Neural cell (in vitro differentiated cells): ENCODE data around the gene VSTM2B.

ENCODE experiments used
- CTCF ChIP-seq: fragments of 450-650 bp; IDR thresholded peaks from 2 replicates; pipeline ENCODE4 v1.5.1; 2014; ENCODE audit warnings: antibody characterized with exemption, mild to moderate bottlenecking, moderate library complexity; ENCODE audit not compliant: poor library complexity, severe bottlenecking
- EP300 ChIP-seq: fragments of 450-650 bp; conservative IDR thresholded peaks from 2 replicates; pipeline ENCODE4 v1.6.1; 2014; ENCODE audit warnings: antibody characterized with exemption, mild to moderate bottlenecking, moderate library complexity; ENCODE audit not compliant: poor library complexity, severe bottlenecking
- EZH2 ChIP-seq: fragments of 200-600, 300-800 bp; shearing (Covaris generic), sonication (generic); IDR thresholded peaks from 2 replicates; pipeline ENCODE4 v1.6.1; 2014; ENCODE audit warnings: antibody characterized with exemption, low read length, borderline replicate concordance, mild to moderate bottlenecking; ENCODE audit not compliant: insufficient read depth, poor library complexity, severe bottlenecking
- POLR2AphosphoS5 ChIP-seq: IDR thresholded peaks from 2 replicates; pipeline ENCODE4 v1.6.1; 2012
- REST ChIP-seq: IDR thresholded peaks from 2 replicates; pipeline ENCODE4 v1.6.1; 2012; ENCODE audit warnings: borderline replicate concordance
- SMC3 ChIP-seq: fragments of 450-650 bp; conservative IDR thresholded peaks from 2 replicates; pipeline ENCODE4 v1.6.1; 2014; ENCODE audit warnings: antibody characterized with exemption, mild to moderate bottlenecking, moderate library complexity; ENCODE audit not compliant: poor library complexity

- TF ChIP-seq EP300 (no peak), SMC3 (no peak), CTCF (no peak), EZH2 (no peak), POLR2AphosphoS5 (no peak), REST (no peak)
Measured at GRCh38 chr19:29545866-29546582, 20.2 kb downstream of the VSTM2B start.
